OCI-LY7 (cell line): Measurements from ENCODE around the gene SENP6.

Experiments
- CTCF ChIP-seq: fragments of 200-600 bp; sonication (generic); conservative IDR thresholded peaks from 2 replicates; pipeline ENCODE4 v1.5.1; 2014; ENCODE audit warnings: mild to moderate bottlenecking, antibody characterized with exemption, low read length, moderate library complexity, mixed read lengths
- EZH2phosphoT487 ChIP-seq: fragments of 200-600 bp; sonication (generic); IDR thresholded peaks from 2 replicates; pipeline ENCODE4 v1.6.1; 2018; ENCODE audit warnings: low read depth, borderline replicate concordance, mild to moderate bottlenecking, mixed run types, antibody characterized with exemption, low read length, moderate library complexity, mixed read lengths

GRCh38 chr6:75757295-75757694 lies 155.6 kb downstream of the SENP6 start:
- TF ChIP-seq CTCF (no peak), EZH2phosphoT487 (no peak)
